Measurements from ENCODE around the gene ATN1. TPM values are rescaled to one million over a fixed set of nuclear protein-coding genes. Genes with fewer than 3 reads are reported as not detected.

The ATN1 gene
- total and polyA plus RNA-seq, 2 of the 8 experiments (the other 6 are each of a cell fraction or from before 2014, with no cell fraction given): 20.6 to 73.4 TPM

- Histone ChIP-seq H3K4me1 (replicated peaks in 1 of 4; ENCODE audit: control insufficient read depth in 3 of 4, insufficient read depth in 4 of 4, low read length in 3 of 4) (peaks cover 2 to 13% (median 8%) of the 10 kb centered on the region in 4 experiments; a peak in 6 of 7 replicates), H3K27ac (ENCODE audit: low read depth, low read length) (no peak overlapping the region), H2BK15ac (ENCODE audit: low read length) (0 out of 2 replicates have a peak overlapping the region, but pooled peaks have one; percentile 5), H3K4me3 (ENCODE audit: extremely low read depth in 1 of 4, insufficient read depth in 2 of 4, low read depth in 3 of 4, low read length in 4 of 4) (no peak overlapping the region), H3K4ac (replicated peaks; ENCODE audit: insufficient read length, low read depth, low read length) (no peak overlapping the region), H4K20me1 (replicated peaks in 1 of 2; ENCODE audit: control insufficient read depth in 1 of 2, insufficient read depth in 2 of 2, low read length in 2 of 2) (no peaks in the 10 kb centered on the region), H2AK5ac (ENCODE audit: low read depth, low read length) (peak overlapping the region; percentile 100), H3K23me2 (ENCODE audit: low read depth, low read length) (no peaks in the 10 kb centered on the region), H2AFZ (ENCODE audit: low read length) (no peak overlapping the region), H2BK5ac (ENCODE audit: low read depth, low read length) (peak overlapping the region; percentile 54; the same call in 1 of the 2 replicates), H2BK120ac (replicated peaks; ENCODE audit: low read depth, low read length) (no peak overlapping the region), H3K79me1 (ENCODE audit: low read depth, low read length) (no peaks in the 10 kb centered on the region), H3K56ac (replicated peaks; ENCODE audit: insufficient read length, low read depth, low read length) (no peak overlapping the region), H4K8ac (ENCODE audit: extremely low read depth, insufficient read depth, low read length) (no peak overlapping the region), H3K14ac (ENCODE audit: insufficient read length) (no peak overlapping the region), H3K79me2 (ENCODE audit: control insufficient read depth in 1 of 2, insufficient read depth in 2 of 2, low read length in 2 of 2) (no peaks in the 10 kb centered on the region), H4K91ac (replicated peaks; ENCODE audit: insufficient read length, low read length) (peak overlapping the region; percentile 1), H3K27me3 (replicated peaks in 1 of 4; ENCODE audit: control insufficient read depth in 3 of 4, extremely low read depth in 1 of 4, insufficient read depth in 3 of 4, low read length in 3 of 4) (no peaks in the 10 kb centered on the region), H3K9ac (replicated peaks in 1 of 4; ENCODE audit: extremely low read depth in 1 of 4, low read depth in 3 of 4, low read length in 3 of 4) (no peak overlapping the region), H4K5ac (ENCODE audit: insufficient read length, low read depth, low read length) (no peak overlapping the region), H2BK12ac (ENCODE audit: low read depth, low read length) (peak overlapping the region; percentile 98; the same call in 1 of the 2 replicates), H3K18ac (ENCODE audit: extremely low read depth, low read length) (peak overlapping the region; percentile 76), H3K4me2 (ENCODE audit: insufficient read depth in 1 of 2, low read depth in 2 of 2, low read length in 2 of 2) (no peak overlapping the region), H3K36me3 (ENCODE audit: control insufficient read depth in 2 of 4, insufficient read depth in 4 of 4, low read length in 3 of 4) (peaks cover 0 to 20% (median 1%) of the 10 kb centered on the region in 4 experiments; a peak in 4 of 8 replicates), H3K9me3 (ENCODE audit: insufficient read depth in 2 of 2, low read depth in 1 of 2, low read length in 1 of 2) (no peaks in the 10 kb centered on the region), H3K23ac (ENCODE audit: insufficient read length) (no peak overlapping the region), H2BK20ac (ENCODE audit: low read length) (peak overlapping the region; percentile 62)
- POLR2A ChIA-PET (ENCODE audit: partially characterized antibody): interaction anchor here (4.1 to 7.8 kb wide), 2 partner anchors 16 to 21 kb away, joined by 26 to 86 read pairs; partner anchors contain the start of genes SPSB2 and TPI1
- 95% methylated on average over 2 of the region's 2 CpGs; no CpG with 5 or more reads in 1 of the 2 experiments for WGBS, 2 experiments (ENCODE audit: extremely low coverage in 1 of 2, insufficient coverage in 1 of 2, insufficient read length in 1 of 2, insufficient replicate concordance in 2 of 2, low coverage in 1 of 2, low lambda C conversion rate in 2 of 2, missing lambda C conversion rate in 1 of 2)
- CTCF ChIA-PET (ENCODE audit: partially characterized antibody): interaction anchor here (0.6 to 2.3 kb wide), 2 partner anchors 16 to 190 kb away, joined by 3 to 18 read pairs; partner anchors contain the start of gene SPSB2
- TF ChIP-seq MAFK (IDR thresholded peaks at IDR 0.05; ENCODE audit: low read depth, low read length): peak; percentile 47; the same call in 1 of the 2 replicates
- TF ChIP-seq POLR2AphosphoS5 (IDR thresholded peaks at IDR 0.05; ENCODE audit: low read depth, low read length): no peak
- DNase-seq (ENCODE audit: low read depth in 1 of 2, low spot score in 2 of 2): no peak
- no peak for FAIRE-seq
Observed at GRCh38 chr12:6888360-6888759, 39.4 kb upstream of the ATN1 start.

Measured in H1 (cell line).